ENCODE results near the gene PEX26. TPM values are rescaled to one million over a fixed set of nuclear protein-coding genes. Genes with fewer than 3 reads are reported as not detected.

Gene PEX26
- total and polyA plus RNA-seq, 2 of the 13 experiments (the other 11 are each of a cell fraction or from before 2014, with no cell fraction given): 10.6 to 25.1 TPM

DNA sequence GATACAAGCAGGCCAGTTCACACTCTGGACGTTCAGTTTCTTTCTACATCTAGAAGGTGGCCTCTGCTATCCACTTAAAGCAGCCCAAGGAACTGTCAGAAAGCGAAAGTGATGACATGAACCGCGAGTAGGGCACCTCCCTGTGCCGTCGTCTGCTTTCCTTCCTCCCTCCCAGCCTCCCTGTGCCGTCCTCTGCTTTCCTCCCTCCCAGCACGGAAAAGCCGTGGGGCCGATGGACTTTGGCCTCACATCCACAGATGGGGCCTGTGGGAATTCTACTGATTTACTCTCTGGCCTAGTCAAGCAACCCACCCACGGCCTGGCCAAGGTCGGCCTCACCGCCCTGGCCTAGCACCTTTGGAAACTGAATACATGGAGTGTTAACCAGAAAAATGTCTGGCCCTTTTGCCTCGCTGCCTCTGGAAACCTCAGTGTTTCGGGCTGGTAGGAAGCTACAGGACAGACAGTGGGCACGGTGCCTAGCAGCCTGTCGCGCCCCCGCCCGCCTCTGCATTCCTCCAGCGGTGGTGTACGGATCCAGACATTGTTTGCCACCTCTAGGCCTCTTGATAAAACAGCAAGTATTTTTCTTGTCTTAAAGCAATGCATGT lies 14.2 kb downstream of the PEX26 start:
- Histone ChIP-seq H2AFZ (ENCODE audit: low read length) (no peak overlapping the region), H3K9me3 (ENCODE audit: low read length) (no peaks in the 10 kb centered on the region), H3K9ac (ENCODE audit: insufficient read depth, low read depth, low read length) (peak overlapping the region; percentile 73), H3K36me3 (replicated peaks in 1 of 2; ENCODE audit: control insufficient read depth in 1 of 2, insufficient read depth in 2 of 2, low read length in 2 of 2) (peaks cover 8 to 17% of the 10 kb centered on the region in 2 experiments; a peak in 4 of 5 replicates), H3K4me3 (replicated peaks in 1 of 3; ENCODE audit: insufficient read depth in 1 of 3, low read depth in 2 of 3, low read length in 3 of 3) (peak overlapping the region; percentile 44 to 65 (median 56)), H3K4me2 (ENCODE audit: low read depth, low read length) (peak overlapping the region; percentile 82), H3K27me3 (ENCODE audit: control insufficient read depth in 1 of 2, insufficient read depth in 2 of 2, low read length in 2 of 2) (no peaks in the 10 kb centered on the region), H3K79me2 (ENCODE audit: insufficient read depth, low read length) (no peaks in the 10 kb centered on the region), H3K27ac (ENCODE audit: extremely low read length, insufficient read depth, low read length) (peak overlapping the region; percentile 92), H3K4me1 (ENCODE audit: insufficient read depth, low read length) (peaks cover 36% of the 10 kb centered on the region), H4K20me1 (ENCODE audit: insufficient read depth, low read length) (no peaks in the 10 kb centered on the region)
- intact Hi-C loops (cut with micrococcal nuclease; ENCODE audit: unreplicated experiment) (no loop called here), in situ Hi-C loops (cut with HindIII; ENCODE audit: extremely low pct_ligation_motif_present, low pct_unique_long_range_greater_than_20kb) (no loop called here)
- BruUV-seq (replicated peaks): TSS peak; percentile 39
- ChIA-PET POLR2A (interaction anchor here (0.6 to 2.8 kb wide), 6 partner anchors 14 to 64 kb away, joined by 3 to 33 read pairs (median 6); partner anchors contain the start of genes PEX26 and USP18), CTCF (ENCODE audit: low intra/inter-chr PET ratio, low total read pairs) (no interaction called here)
- WGBS (ENCODE audit: low lambda C conversion rate): 1% methylated on average over 22 of the region's 22 CpGs
- DNase-seq (ENCODE audit: low spot score): peak; percentile 76
- peak; percentile 90 for ATAC-seq
- FAIRE-seq: peak; percentile 95
- TF ChIP-seq TGIF2 (CRISPR knock-in tag; IDR thresholded peaks at IDR 0.05) (peak; percentile 48; the same call in 1 of the 2 replicates), TP53 (CRISPR knock-in tag; conservative IDR thresholded peaks at IDR 0.05) (no peak), FOSL2 (CRISPR knock-in tag; IDR thresholded peaks at IDR 0.05) (0 out of 2 replicates have a peak, but pooled peaks have one; percentile 34), IRX3 (CRISPR knock-in tag; IDR thresholded peaks at IDR 0.05; ENCODE audit: borderline replicate concordance, low read depth) (no peak), HMG20B (CRISPR knock-in tag; conservative IDR thresholded peaks at IDR 0.05) (peak; percentile 65; the same call in 1 of the 2 replicates), NFE2L2 (IDR thresholded peaks at IDR 0.05; ENCODE audit: low read length) (no peak), GATA4 (IDR thresholded peaks at IDR 0.05; ENCODE audit: borderline replicate concordance, low read depth) (no peak), JARID2 (CRISPR knock-in tag; IDR thresholded peaks at IDR 0.05; ENCODE audit: insufficient replicate concordance) (no peak), ZNF605 (CRISPR knock-in tag; IDR thresholded peaks at IDR 0.05) (no peak), SIX4 (CRISPR knock-in tag; IDR thresholded peaks at IDR 0.05) (no peak), AHR (CRISPR knock-in tag; IDR thresholded peaks at IDR 0.05) (peak; percentile 30; the same call in 1 of the 2 replicates), ZNF816 (CRISPR knock-in tag; IDR thresholded peaks at IDR 0.05; ENCODE audit: borderline replicate concordance) (no peak), ZBTB42 (CRISPR knock-in tag; IDR thresholded peaks at IDR 0.05) (no peak), ZNF205 (CRISPR knock-in tag; IDR thresholded peaks at IDR 0.05) (peak; percentile 46; the same call in 1 of the 2 replicates), ZNF549 (CRISPR knock-in tag; IDR thresholded peaks at IDR 0.05) (no peak), ZNF550 (CRISPR knock-in tag; IDR thresholded peaks at IDR 0.05; ENCODE audit: borderline replicate concordance) (no peak), ZFP82 (CRISPR knock-in tag; IDR thresholded peaks at IDR 0.05; ENCODE audit: borderline replicate concordance) (no peak)
- TF ChIP-seq, protein P1, sequence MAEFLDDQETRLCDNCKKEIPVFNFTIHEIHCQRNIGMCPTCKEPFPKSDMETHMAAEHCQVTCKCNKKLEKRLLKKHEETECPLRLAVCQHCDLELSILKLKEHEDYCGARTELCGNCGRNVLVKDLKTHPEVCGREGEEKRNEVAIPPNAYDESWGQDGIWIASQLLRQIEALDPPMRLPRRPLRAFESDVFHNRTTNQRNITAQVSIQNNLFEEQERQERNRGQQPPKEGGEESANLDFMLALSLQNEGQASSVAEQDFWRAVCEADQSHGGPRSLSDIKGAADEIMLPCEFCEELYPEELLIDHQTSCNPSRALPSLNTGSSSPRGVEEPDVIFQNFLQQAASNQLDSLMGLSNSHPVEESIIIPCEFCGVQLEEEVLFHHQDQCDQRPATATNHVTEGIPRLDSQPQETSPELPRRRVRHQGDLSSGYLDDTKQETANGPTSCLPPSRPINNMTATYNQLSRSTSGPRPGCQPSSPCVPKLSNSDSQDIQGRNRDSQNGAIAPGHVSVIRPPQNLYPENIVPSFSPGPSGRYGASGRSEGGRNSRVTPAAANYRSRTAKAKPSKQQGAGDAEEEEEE (CRISPR knock-in tag; IDR thresholded peaks at IDR 0.05; ENCODE audit: borderline replicate concordance): no peak
- TF ChIP-seq, protein P2, sequence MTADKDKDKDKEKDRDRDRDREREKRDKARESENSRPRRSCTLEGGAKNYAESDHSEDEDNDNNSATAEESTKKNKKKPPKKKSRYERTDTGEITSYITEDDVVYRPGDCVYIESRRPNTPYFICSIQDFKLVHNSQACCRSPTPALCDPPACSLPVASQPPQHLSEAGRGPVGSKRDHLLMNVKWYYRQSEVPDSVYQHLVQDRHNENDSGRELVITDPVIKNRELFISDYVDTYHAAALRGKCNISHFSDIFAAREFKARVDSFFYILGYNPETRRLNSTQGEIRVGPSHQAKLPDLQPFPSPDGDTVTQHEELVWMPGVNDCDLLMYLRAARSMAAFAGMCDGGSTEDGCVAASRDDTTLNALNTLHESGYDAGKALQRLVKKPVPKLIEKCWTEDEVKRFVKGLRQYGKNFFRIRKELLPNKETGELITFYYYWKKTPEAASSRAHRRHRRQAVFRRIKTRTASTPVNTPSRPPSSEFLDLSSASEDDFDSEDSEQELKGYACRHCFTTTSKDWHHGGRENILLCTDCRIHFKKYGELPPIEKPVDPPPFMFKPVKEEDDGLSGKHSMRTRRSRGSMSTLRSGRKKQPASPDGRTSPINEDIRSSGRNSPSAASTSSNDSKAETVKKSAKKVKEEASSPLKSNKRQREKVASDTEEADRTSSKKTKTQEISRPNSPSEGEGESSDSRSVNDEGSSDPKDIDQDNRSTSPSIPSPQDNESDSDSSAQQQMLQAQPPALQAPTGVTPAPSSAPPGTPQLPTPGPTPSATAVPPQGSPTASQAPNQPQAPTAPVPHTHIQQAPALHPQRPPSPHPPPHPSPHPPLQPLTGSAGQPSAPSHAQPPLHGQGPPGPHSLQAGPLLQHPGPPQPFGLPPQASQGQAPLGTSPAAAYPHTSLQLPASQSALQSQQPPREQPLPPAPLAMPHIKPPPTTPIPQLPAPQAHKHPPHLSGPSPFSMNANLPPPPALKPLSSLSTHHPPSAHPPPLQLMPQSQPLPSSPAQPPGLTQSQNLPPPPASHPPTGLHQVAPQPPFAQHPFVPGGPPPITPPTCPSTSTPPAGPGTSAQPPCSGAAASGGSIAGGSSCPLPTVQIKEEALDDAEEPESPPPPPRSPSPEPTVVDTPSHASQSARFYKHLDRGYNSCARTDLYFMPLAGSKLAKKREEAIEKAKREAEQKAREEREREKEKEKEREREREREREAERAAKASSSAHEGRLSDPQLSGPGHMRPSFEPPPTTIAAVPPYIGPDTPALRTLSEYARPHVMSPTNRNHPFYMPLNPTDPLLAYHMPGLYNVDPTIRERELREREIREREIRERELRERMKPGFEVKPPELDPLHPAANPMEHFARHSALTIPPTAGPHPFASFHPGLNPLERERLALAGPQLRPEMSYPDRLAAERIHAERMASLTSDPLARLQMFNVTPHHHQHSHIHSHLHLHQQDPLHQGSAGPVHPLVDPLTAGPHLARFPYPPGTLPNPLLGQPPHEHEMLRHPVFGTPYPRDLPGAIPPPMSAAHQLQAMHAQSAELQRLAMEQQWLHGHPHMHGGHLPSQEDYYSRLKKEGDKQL (CRISPR knock-in tag; IDR thresholded peaks at IDR 0.05; ENCODE audit: low read depth): no peak
